NCI-H460 (cell line): ENCODE measurements around the gene GPR62. TPM values are rescaled to one million over a fixed set of nuclear protein-coding genes. Genes with fewer than 3 reads are reported as not detected.

ENCODE experiments used
- small RNA-seq, 2 experiments: library from RNA; depleted of rRNA; stranded (forward); fragments of <200 nt; gene quantifications; one replicate each; pipeline ENCODE3, GENCODE V24; 2014
- total RNA-seq: library from RNA; depleted of rRNA; stranded (reverse); fragments of >200 nt; shearing (Covaris generic); gene quantifications from 2 replicates; pipeline ENCODE4 v1.2.3, GENCODE V29; 2014; rRNA removed

GPR62 gene
- total RNA-seq, 1 experiment from 2014 or later = not detected

Small RNAs within 50 kb of the gene (small RNA-seq; reads per million reads assigned to genes)
- gene AC115284.1 = 0 reads per million in 2 experiments

Other genes with a start within 250 kb of the GPR62 start
- 0.06 and 0.15 TPM in 2 replicates for gene GRM2, start 248.3 kb upstream of the GPR62 start, total RNA-seq
- gene IQCF6, start 176.1 kb upstream of the GPR62 start, total RNA-seq = not detected in 2 replicates
- gene IQCF2, start 93.8 kb upstream of the GPR62 start, total RNA-seq = not detected in 2 replicates
- not detected in 2 replicates for gene IQCF5, start 79.8 kb upstream of the GPR62 start, total RNA-seq
- not detected in 2 replicates for gene IQCF1, start 52.0 kb upstream of the GPR62 start, total RNA-seq
- 29.7 and 32.2 TPM in 2 replicates for gene RRP9, start 13.5 kb upstream of the GPR62 start, total RNA-seq
- 13.1 and 15.5 TPM in 2 replicates for gene PARP3, start 13.0 kb upstream of the GPR62 start, total RNA-seq
- gene PCBP4, start 12.1 kb downstream of the GPR62 start, total RNA-seq = 7.5 and 10.9 TPM in 2 replicates
- gene ABHD14B, start 18.7 kb downstream of the GPR62 start, total RNA-seq = 52.2 and 58.3 TPM in 2 replicates
- 5.4 and 8.2 TPM in 2 replicates for gene ABHD14A, start 19.7 kb downstream of the GPR62 start, total RNA-seq
- 38.8 and 50.5 TPM in 2 replicates for gene ACY1, start 28.2 kb downstream of the GPR62 start, total RNA-seq
- 1,557 and 1,701 TPM in 2 replicates for gene RPL29, start 40.5 kb downstream of the GPR62 start, total RNA-seq
- 10.9 and 11.3 TPM in 2 replicates for gene DUSP7, start 101.2 kb downstream of the GPR62 start, total RNA-seq
- 10.7 and 11.0 TPM in 2 replicates for gene POC1A, start 199.0 kb downstream of the GPR62 start, total RNA-seq
- gene ALAS1, start 242.8 kb downstream of the GPR62 start, total RNA-seq = 54.6 and 56.3 TPM in 2 replicates